Right ventricle myocardium inferior (tissue), 1 donor: ENCODE measurements around the gene RTL1. TPM values are rescaled to one million over a fixed set of nuclear protein-coding genes. Genes with fewer than 3 reads are reported as not detected.

Experiments
- ATAC-seq: fragments of 200-7000 bp; cut with Tn5 transposase; one replicate; pipeline ENCODE4 v1.9.1; 2020; ENCODE audit warnings: mild to moderate bottlenecking, moderate library complexity
- DNase-seq: peaks from one replicate; pipeline ENCODE4 v3.0.0; 2021; ENCODE audit errors: missing footprints
- intact Hi-C: fragments of 100-400 bp; cut with DNase I; formaldehyde crosslinking; loops from one replicate; pipeline ENCODE4 v1.11.0; 2022
- total RNA-seq: library from RNA; stranded (reverse); fragmentation: NEBNext Ultra II Directional; extraction: Animal tissue kit (Norgen Biotek cat#: 25700); gene quantifications from one replicate; pipeline ENCODE4 v1.2.1, GENCODE V29; 2021
- donor health status: DM: no; HTN: yes; CAD: no; lungs with severe emphysema.

The RTL1 gene
- total RNA-seq, 1 donor from 2014 or later, result not detected

- intact Hi-C loops, result no loop called here
- ATAC-seq (no peak), DNase-seq (peak; percentile 40)
Observed at GRCh38 chr14:100872259-100873095, 31.0 kb downstream of the RTL1 start.

GRCh38 chr14:100871234-100872186 is 32.0 kb downstream of the RTL1 start:
- DNase-seq (no peak), ATAC-seq (peak; percentile 6)
- intact Hi-C loops, result no loop called here

- DNase-seq (peak; percentile 48), ATAC-seq (no peak)
- intact Hi-C loops, result no loop called here
Observed at GRCh38 chr14:100868621-100869370, 34.7 kb downstream of the RTL1 start.

GRCh38 chr14:100867631-100868315 is 35.7 kb downstream of the RTL1 start:
- peak; percentile 52 for DNase-seq
- intact Hi-C loops, result no loop called here
- ATAC-seq, result no peak

GRCh38 chr14:100866666-100867630 is 36.6 kb downstream of the RTL1 start:
- intact Hi-C loops, result no loop called here
- DNase-seq (peak; percentile 63), ATAC-seq (no peak)

GRCh38 chr14:100865682-100866591 is 37.6 kb downstream of the RTL1 start:
- no peak for ATAC-seq
- DNase-seq, result peak; percentile 49
- intact Hi-C loops, result no loop called here

GRCh38 chr14:100864960-100865681 is 38.4 kb downstream of the RTL1 start:
- intact Hi-C loops, result no loop called here
- no peak for ATAC-seq
- DNase-seq, result peak; percentile 40

GRCh38 chr14:100864206-100864605 is 39.3 kb downstream of the RTL1 start:
- intact Hi-C loops, result no loop called here
- ATAC-seq (no peak), DNase-seq (peak; percentile 33)

- ATAC-seq (no peak), DNase-seq (no peak)
- intact Hi-C loops, result no loop called here
Observed at GRCh38 chr14:100862793-100863192, 40.7 kb downstream of the RTL1 start.

GRCh38 chr14:100862277-100862676 is 41.2 kb downstream of the RTL1 start:
- peak; percentile 27 for DNase-seq
- no peak for ATAC-seq
- intact Hi-C loops, result no loop called here

- DNase-seq, result no peak
- intact Hi-C loops, result no loop called here
- ATAC-seq, result no peak
Observed at GRCh38 chr14:100861937-100862247, 41.6 kb downstream of the RTL1 start.

GRCh38 chr14:100861188-100861936 is 42.2 kb downstream of the RTL1 start:
- ATAC-seq (no peak), DNase-seq (peak; percentile 37)
- intact Hi-C loops, result no loop called here

- DNase-seq, result peak; percentile 35
- no peak for ATAC-seq
- intact Hi-C loops, result no loop called here
Observed at GRCh38 chr14:100860556-100861187, 42.9 kb downstream of the RTL1 start.

- peak; percentile 50 for DNase-seq
- intact Hi-C loops, result no loop called here
- ATAC-seq, result no peak
Observed at GRCh38 chr14:100859781-100860180, 43.7 kb downstream of the RTL1 start.

- intact Hi-C loops, result no loop called here
- DNase-seq (peak; percentile 32), ATAC-seq (no peak)
Observed at GRCh38 chr14:100858838-100859220, 44.7 kb downstream of the RTL1 start.
